Loucy (cell line): ENCODE results near the gene MC1R.

Experiments
- H2AFZ ChIP-seq: fragments of 200-600 bp; sonication (generic); 2 replicates; pipeline ENCODE4 v1.6.0; 2016; ENCODE audit warnings: antibody characterized with exemption, mild to moderate bottlenecking, low read length, moderate library complexity
- H3F3A ChIP-seq: fragments of 200-600 bp; 2 replicates; pipeline ENCODE4 v1.6.0; 2016; ENCODE audit warnings: antibody characterized with exemption, low read depth, mild to moderate bottlenecking
- H3K27me3 ChIP-seq: fragments of 200-600 bp; sonication (generic); 2 replicates; pipeline ENCODE4 v1.6.1; 2014; ENCODE audit warnings: low read length, mild to moderate bottlenecking; ENCODE audit not compliant: insufficient read depth, poor library complexity, severe bottlenecking
- H3K36me3 ChIP-seq: fragments of 200-600 bp; sonication (generic); 2 replicates; pipeline ENCODE4 v1.6.1; 2016; ENCODE audit warnings: low read length; ENCODE audit not compliant: insufficient read depth
- H3K4me1 ChIP-seq: fragments of 200-600 bp; sonication (generic); 2 replicates; pipeline ENCODE4 v1.5.1; 2014; ENCODE audit warnings: low read length, mild to moderate bottlenecking; ENCODE audit not compliant: insufficient read depth, poor library complexity, severe bottlenecking
- H3K4me2 ChIP-seq: fragments of 200-600 bp; sonication (generic); 2 replicates; pipeline ENCODE4 v1.6.0; 2014; ENCODE audit warnings: antibody characterized with exemption, low read length, low read depth, mild to moderate bottlenecking; ENCODE audit not compliant: poor library complexity, severe bottlenecking
- H3K4me3 ChIP-seq: fragments of 200-600 bp; sonication (generic); 2 replicates; pipeline ENCODE4 v1.5.1; 2014; ENCODE audit warnings: low read length, mild to moderate bottlenecking, mixed read lengths; ENCODE audit not compliant: poor library complexity, severe bottlenecking
- H3K79me2 ChIP-seq: fragments of 200-600 bp; sonication (generic); 2 replicates; pipeline ENCODE4 v1.6.1; 2014; ENCODE audit warnings: low read length; ENCODE audit not compliant: insufficient read depth
- H3K9ac ChIP-seq: fragments of 200-600 bp; sonication (generic); 2 replicates; pipeline ENCODE4 v1.6.0; 2014; ENCODE audit warnings: mild to moderate bottlenecking, low read depth, low read length, moderate library complexity; ENCODE audit not compliant: poor library complexity, severe bottlenecking
- H3K9me2 ChIP-seq: fragments of 200-600 bp; sonication (generic); replicated peaks from 2 replicates; pipeline ENCODE4 v1.6.1; 2016; ENCODE audit warnings: low read depth, low read length, mixed read lengths
- H3K9me3 ChIP-seq: fragments of 200-600 bp; sonication (generic); 2 replicates; pipeline ENCODE4 v1.6.1; 2014; ENCODE audit warnings: mild to moderate bottlenecking, antibody characterized with exemption, low read length, low read depth; ENCODE audit not compliant: insufficient read depth
- H4K20me1 ChIP-seq: fragments of 200-600 bp; sonication (generic); 2 replicates; pipeline ENCODE4 v1.6.0; 2014; ENCODE audit warnings: antibody characterized with exemption, low read length, mild to moderate bottlenecking; ENCODE audit not compliant: insufficient read depth, poor library complexity, severe bottlenecking
- CTCF ChIP-seq: fragments of 200-600 bp; sonication (generic); conservative IDR thresholded peaks from 2 replicates; pipeline ENCODE4 v1.5.1; 2014; ENCODE audit warnings: mild to moderate bottlenecking, antibody characterized with exemption, low read length
- EZH2phosphoT487 ChIP-seq: fragments of 200-600 bp; IDR thresholded peaks from 2 replicates; pipeline ENCODE4 v1.6.1; 2018; ENCODE audit warnings: antibody characterized with exemption, mild to moderate bottlenecking, moderate library complexity, borderline replicate concordance

MC1R gene

GRCh38 chr16:89902980-89903379 is 15.7 kb upstream of the MC1R start:
- peaks cover 5% of the 10 kb centered on the region; the same call in 1 of the 2 replicates for H3K36me3 ChIP-seq

GRCh38 chr16:89903908-89904515 is 14.7 kb upstream of the MC1R start:
- no peaks in the 10 kb centered on the region for H3K9me3 ChIP-seq
- no peaks in the 10 kb centered on the region for H3F3A ChIP-seq
- H4K20me1 ChIP-seq: no peaks in the 10 kb centered on the region
- no peak overlapping the region for H3K4me3 ChIP-seq
- TF ChIP-seq EZH2phosphoT487 (no peak), CTCF (no peak)
- H3K9me2 ChIP-seq: no peaks in the 10 kb centered on the region
- no peak overlapping the region for H2AFZ ChIP-seq
- no peak overlapping the region for H3K9ac ChIP-seq
- peaks cover 5% of the 10 kb centered on the region; the same call in 1 of the 2 replicates for H3K36me3 ChIP-seq
- no peak overlapping the region for H3K4me2 ChIP-seq
- H3K27me3 ChIP-seq: no peaks in the 10 kb centered on the region
- H3K79me2 ChIP-seq: no peaks in the 10 kb centered on the region
- no peaks in the 10 kb centered on the region for H3K4me1 ChIP-seq

More at GRCh38 chr16:89902980-89903379, 15.7 kb upstream of the MC1R start:
- no peaks in the 10 kb centered on the region for H4K20me1 ChIP-seq
- no peak overlapping the region for H3K9ac ChIP-seq
- no peak overlapping the region for H3K4me2 ChIP-seq
- H3K27me3 ChIP-seq: no peaks in the 10 kb centered on the region
- TF ChIP-seq EZH2phosphoT487: no peak
- TF ChIP-seq CTCF: no peak
- no peaks in the 10 kb centered on the region for H3K9me3 ChIP-seq
- H3K4me1 ChIP-seq: no peaks in the 10 kb centered on the region
- no peaks in the 10 kb centered on the region for H3F3A ChIP-seq
- no peaks in the 10 kb centered on the region for H3K79me2 ChIP-seq
- H3K4me3 ChIP-seq: no peak overlapping the region
- H2AFZ ChIP-seq: no peak overlapping the region
- no peaks in the 10 kb centered on the region for H3K9me2 ChIP-seq

- H3K36me3 ChIP-seq: peaks cover 2% of the 10 kb centered on the region; the same call in 1 of the 2 replicates
- H3K9me2 ChIP-seq: no peaks in the 10 kb centered on the region
- no peak overlapping the region for H2AFZ ChIP-seq
- H3K4me1 ChIP-seq: no peaks in the 10 kb centered on the region
- no peaks in the 10 kb centered on the region for H3K27me3 ChIP-seq
- no peaks in the 10 kb centered on the region for H3K79me2 ChIP-seq
- H3K4me2 ChIP-seq: no peak overlapping the region
- no peak overlapping the region for H3K9ac ChIP-seq
- H3K4me3 ChIP-seq: no peak overlapping the region
- TF ChIP-seq EZH2phosphoT487 (no peak), CTCF (no peak)
- H4K20me1 ChIP-seq: no peaks in the 10 kb centered on the region
- no peaks in the 10 kb centered on the region for H3F3A ChIP-seq
- H3K9me3 ChIP-seq: no peaks in the 10 kb centered on the region
Measured at GRCh38 chr16:89904606-89905510, 13.8 kb upstream of the MC1R start.
